Fibroblast of lung (primary cell): ENCODE measurements around the gene ANTXRL. TPM values are rescaled to one million over a fixed set of nuclear protein-coding genes. Genes with fewer than 3 reads are reported as not detected.

Source experiments
- DNase-seq, 2 donors: peaks; one replicate each; pipeline versions ENCODE4 v3.0.0 to v3.0.0-alpha.2; 2010; ENCODE audit warnings: low read depth in 2 of 2
- H2AFZ ChIP-seq: 2 replicates; pipeline ENCODE4 v1.5.1; 2012; ENCODE audit warnings: low read length, control low read depth, inconsistent platforms
- H3K27ac ChIP-seq: 2 replicates; pipeline ENCODE4 v1.5.1; 2011; ENCODE audit warnings: low read length, control low read depth; ENCODE audit not compliant: insufficient read depth
- H3K27me3 ChIP-seq: 2 replicates; pipeline ENCODE4 v1.5.1; 2011; ENCODE audit warnings: mild to moderate bottlenecking, low read length; ENCODE audit not compliant: control insufficient read depth, insufficient read depth
- H3K36me3 ChIP-seq: 2 replicates; pipeline ENCODE4 v1.5.1; 2011; ENCODE audit warnings: low read length; ENCODE audit not compliant: control insufficient read depth, insufficient read depth
- H3K4me1 ChIP-seq: 2 replicates; pipeline ENCODE4 v1.5.1; 2011; ENCODE audit warnings: low read length; ENCODE audit not compliant: control insufficient read depth, insufficient read depth; ENCODE audit errors: extremely low read depth
- H3K4me2 ChIP-seq: 2 replicates; pipeline ENCODE4 v1.5.1; 2011; ENCODE audit warnings: low read length, control low read depth; ENCODE audit not compliant: insufficient read depth; ENCODE audit errors: extremely low read depth
- H3K4me3 ChIP-seq, 4 experiments: fragments of 200-600 bp in 1 of 4; sonication (generic) in 1 of 4; replicated peaks in 1 of 4; 2 replicates each; pipeline ENCODE4 v1.5.1; 2011 to 2016; ENCODE audit warnings: low read length in 4 of 4, low read depth in 3 of 4, mild to moderate bottlenecking in 3 of 4, control low read depth in 2 of 4, inconsistent platforms in 1 of 4, mixed read lengths in 1 of 4; ENCODE audit not compliant: insufficient read depth in 1 of 4; ENCODE audit errors: control extremely low read depth in 1 of 4
- H3K79me2 ChIP-seq: 2 replicates; pipeline ENCODE4 v1.5.1; 2012; ENCODE audit warnings: mild to moderate bottlenecking, low read length, inconsistent platforms; ENCODE audit not compliant: control insufficient read depth, insufficient read depth
- H3K9ac ChIP-seq: 2 replicates; pipeline ENCODE4 v1.5.1; 2011; ENCODE audit warnings: mild to moderate bottlenecking, low read length, control low read depth; ENCODE audit not compliant: insufficient read depth
- H3K9me3 ChIP-seq: 2 replicates; pipeline ENCODE4 v1.5.1; 2012; ENCODE audit warnings: low read depth, low read length; ENCODE audit not compliant: control insufficient read depth, insufficient read depth
- H4K20me1 ChIP-seq: 2 replicates; pipeline ENCODE4 v1.5.1; 2011; ENCODE audit warnings: low read length; ENCODE audit not compliant: control insufficient read depth, insufficient read depth; ENCODE audit errors: extremely low read depth
- CTCF ChIP-seq, 2 donors: IDR thresholded peaks in 1 of 2; conservative IDR thresholded peaks in 1 of 2; 1 replicate in 1 of 2; 2 replicates in 1 of 2; pipeline ENCODE4 v1.5.1; 2011 to 2012; ENCODE audit warnings: low read length in 2 of 2, control low read depth in 1 of 2, inconsistent platforms in 1 of 2, low read depth in 1 of 2, mild to moderate bottlenecking in 1 of 2
- EZH2 ChIP-seq: IDR thresholded peaks from 2 replicates; pipeline ENCODE4 v1.5.1; 2012; ENCODE audit warnings: low read length, control low read depth, mild to moderate bottlenecking; ENCODE audit errors: missing control alignments
- polyA plus RNA-seq, 2 donors: library from polyadenylated mRNA; depleted of rRNA in 1 of 2; stranded (reverse) in 1 of 2; unstranded in 1 of 2; fragments of >200 nt; gene quantifications; 2 replicates each; pipeline ENCODE4 v1.2.1, GENCODE V29; 2011 to 2012; ENCODE audit warnings: missing spikeins in 1 of 2
- total RNA-seq: library from RNA; depleted of rRNA; stranded (reverse); fragments of >200 nt; gene quantifications from 2 replicates; pipeline ENCODE4 v1.2.1, GENCODE V29; 2014

ANTXRL gene
- total and polyA plus RNA-seq, 2 donors (not counting 1 experiment from before 2014, with no cell fraction given), result not detected

GRCh38 chr10:46290101-46290886 lies 3.5 kb downstream of the ANTXRL start:
- no peak for TF ChIP-seq CTCF (conservative IDR thresholded peaks at IDR 0.05 in 1 of 2, IDR thresholded peaks at IDR 0.05 in 1 of 2; ENCODE audit: low read depth in 1 of 2, low read length in 2 of 2)
- no peak for TF ChIP-seq EZH2
- no peak overlapping the region for H3K27ac ChIP-seq
- no peaks in the 10 kb centered on the region for H3K79me2 ChIP-seq
- no peak overlapping the region for H3K4me3 ChIP-seq
- H3K9me3 ChIP-seq, result no peaks in the 10 kb centered on the region
- no peak overlapping the region for H3K4me2 ChIP-seq
- no peak overlapping the region for H3K9ac ChIP-seq
- DNase-seq, result no peak
- no peaks in the 10 kb centered on the region for H3K4me1 ChIP-seq
- H2AFZ ChIP-seq, result no peak overlapping the region
- no peaks in the 10 kb centered on the region for H4K20me1 ChIP-seq
- H3K27me3 ChIP-seq, result peaks cover 4% of the 10 kb centered on the region
- H3K36me3 ChIP-seq, result no peaks in the 10 kb centered on the region

GRCh38 chr10:46291817-46292572 lies 5.2 kb downstream of the ANTXRL start:
- H3K36me3 ChIP-seq, result no peaks in the 10 kb centered on the region
- no peak overlapping the region for H3K4me2 ChIP-seq
- H3K4me3 ChIP-seq, result no peak overlapping the region
- H3K27ac ChIP-seq, result no peak overlapping the region
- H3K4me1 ChIP-seq, result no peaks in the 10 kb centered on the region
- no peak overlapping the region for H2AFZ ChIP-seq
- H3K79me2 ChIP-seq, result no peaks in the 10 kb centered on the region
- no peak for DNase-seq
- H3K27me3 ChIP-seq, result peaks cover 4% of the 10 kb centered on the region
- TF ChIP-seq EZH2 (no peak), CTCF (conservative IDR thresholded peaks at IDR 0.05 in 1 of 2, IDR thresholded peaks at IDR 0.05 in 1 of 2; ENCODE audit: low read depth in 1 of 2, low read length in 2 of 2) (no peak)
- no peak overlapping the region for H3K9ac ChIP-seq
- no peaks in the 10 kb centered on the region for H3K9me3 ChIP-seq
- H4K20me1 ChIP-seq, result no peaks in the 10 kb centered on the region

- no peak overlapping the region for H2AFZ ChIP-seq
Observed at GRCh38 chr10:46292573-46293023, 5.8 kb downstream of the ANTXRL start.

More at GRCh38 chr10:46292573-46293023, 5.8 kb downstream of the ANTXRL start:
- TF ChIP-seq CTCF (conservative IDR thresholded peaks at IDR 0.05 in 1 of 2, IDR thresholded peaks at IDR 0.05 in 1 of 2; ENCODE audit: low read depth in 1 of 2, low read length in 2 of 2) (no peak), EZH2 (no peak)
- Histone ChIP-seq H3K27ac (no peak overlapping the region), H3K9ac (no peak overlapping the region), H3K4me2 (no peak overlapping the region), H3K9me3 (no peaks in the 10 kb centered on the region), H3K4me1 (no peaks in the 10 kb centered on the region), H3K4me3 (no peak overlapping the region), H3K36me3 (no peaks in the 10 kb centered on the region), H3K79me2 (no peaks in the 10 kb centered on the region), H3K27me3 (peaks cover 4% of the 10 kb centered on the region), H4K20me1 (no peaks in the 10 kb centered on the region)
- no peak for DNase-seq
